HG03521 (cell line): ENCODE results near the gene ARAF.
A peak's percentile ranks its signal among the peaks of the same experiment; 100 is the strongest.

Experiments
- ATAC-seq: cut with Tn5 transposase; IDR thresholded peaks from one replicate; pipeline ENCODE4 v1.9.1; 2021; ENCODE audit warnings: mild to moderate bottlenecking, moderate library complexity; ENCODE audit not compliant: unreplicated experiment

ARAF gene

DNA sequence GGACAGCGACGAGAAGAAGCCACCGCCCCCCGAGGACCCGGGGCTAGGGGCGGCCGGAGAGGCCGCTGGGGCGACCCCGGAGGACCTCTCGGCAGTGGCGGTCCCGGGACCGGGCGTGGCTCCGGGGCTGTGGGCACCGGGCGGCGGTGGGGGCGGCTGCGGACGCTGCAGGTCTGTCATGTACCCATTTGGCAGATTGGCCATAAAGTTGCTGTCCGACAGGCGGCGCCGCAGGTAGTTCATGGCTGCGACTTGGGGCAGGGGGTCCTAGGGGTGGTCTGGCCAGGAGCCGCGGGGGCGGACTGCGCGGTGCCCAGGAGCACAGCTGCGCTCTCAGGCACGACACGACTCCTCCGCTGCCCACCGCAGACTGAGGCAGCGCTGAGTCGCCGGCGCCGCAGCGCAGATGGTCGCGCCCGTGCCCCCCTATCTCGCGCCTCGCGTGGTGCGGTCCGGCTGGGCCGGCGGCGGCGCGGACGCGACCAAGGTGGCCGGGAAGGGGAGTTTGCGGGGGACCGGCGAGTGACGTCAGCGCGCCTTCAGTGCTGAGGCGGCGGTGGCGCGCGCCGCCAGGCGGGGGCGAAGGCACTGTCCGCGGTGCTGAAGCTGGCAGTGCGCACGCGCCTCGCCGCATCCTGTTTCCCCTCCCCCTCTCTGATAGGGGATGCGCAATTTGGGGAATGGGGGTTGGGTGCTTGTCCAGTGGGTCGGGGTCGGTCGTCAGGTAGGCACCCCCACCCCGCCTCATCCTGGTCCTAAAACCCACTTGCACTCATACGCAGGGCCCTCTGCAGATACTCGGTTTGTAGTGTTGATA lies 58.7 kb downstream of the ARAF start, which contains the start of gene SYN1:
SYN1 (minus strand) TSS at position 372 of the 817 bp plus-strand sequence; CDS start at position 243, 129 bp downstream.
- peak; percentile 79 for ATAC-seq

GRCh38 chrX:47620303-47620685 lies 59.3 kb downstream of the ARAF start:
- no peak for ATAC-seq
